Motor neuron (in vitro differentiated cells): ENCODE measurements around the gene UBE2J2. TPM values are rescaled to one million over a fixed set of nuclear protein-coding genes. Genes with fewer than 3 reads are reported as not detected.

ENCODE experiments used
- ATAC-seq, 8 experiments: fragments of 200-7000 bp; cut with Tn5 transposase; replicated peaks in 6 of 8; 2 replicates each; pipeline ENCODE4 v1.8.0; 2021; ENCODE audit warnings: mild to moderate bottlenecking in 8 of 8, moderate library complexity in 8 of 8
- H3K27ac ChIP-seq, 2 donors: fragments of 250-450 bp; sonication (Bioruptor Pico); 2 replicates each; pipeline ENCODE4 v1.9.0; 2021; ENCODE audit warnings: antibody characterized with exemption in 2 of 2, mild to moderate bottlenecking in 2 of 2, moderate library complexity in 1 of 2
- H3K4me1 ChIP-seq, 2 donors: fragments of 250-450 bp; sonication (Bioruptor Pico); replicated peaks in 1 of 2; 2 replicates each; pipeline ENCODE4 v1.6.1; 2021; ENCODE audit warnings: antibody characterized with exemption in 2 of 2, mild to moderate bottlenecking in 2 of 2, moderate library complexity in 1 of 2
- H3K4me3 ChIP-seq, 5 donors: fragments of 250-450 bp; sonication (Bioruptor Pico); 2 replicates each; pipeline ENCODE4 v1.9.0; 2021; ENCODE audit warnings: antibody characterized with exemption in 5 of 5, mild to moderate bottlenecking in 5 of 5, moderate library complexity in 4 of 5
- WGBS, 10 experiments: fragments of 450-650 bp; shearing (Covaris generic); methylation state at CpG; one replicate each; pipeline ENCODE4 v1.0.0; 2022; 5-methylcytosine and 5-hydroxymethylcytosine counted together
- in situ Hi-C, 9 experiments: fragments of 400-800 bp; cut with MboI; loops; one replicate each; pipeline ENCODE4 v1.15.0; 2021; ENCODE audit warnings: low sequenced_read_pairs in 9 of 9, low pct_unique_long_range_greater_than_20kb in 2 of 9; ENCODE audit not compliant: unreplicated experiment in 9 of 9
- total RNA-seq, 8 experiments: library from RNA; unstranded; fragments of 300-600 nt; gene quantifications; 2 replicates each; pipeline versions ENCODE4 v1.2.3 to v1.2.4, GENCODE V29; 2022

UBE2J2 gene
- total RNA-seq, 8 experiments from 2014 or later, result 34.4 to 62.7 (median 46.5) TPM

DNA sequence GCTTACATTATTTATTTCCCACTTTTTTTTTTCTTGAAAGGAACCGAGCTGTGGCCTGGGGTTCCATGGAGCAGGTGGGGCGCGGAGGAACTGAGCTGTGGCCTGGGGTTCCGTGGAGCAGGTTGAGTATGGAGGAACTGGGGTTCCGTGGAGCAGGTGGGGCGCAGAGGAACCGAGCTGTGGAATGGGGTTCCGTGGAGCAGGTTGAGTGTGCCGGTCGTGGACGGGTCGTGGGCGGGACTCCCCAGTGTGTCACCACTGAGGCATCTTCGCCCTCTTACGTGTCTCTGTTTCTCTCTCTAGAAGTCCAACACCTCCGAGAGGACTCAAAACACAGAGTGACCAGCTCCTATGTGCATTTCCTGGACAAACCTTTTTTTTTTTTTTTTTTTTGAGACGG, 5.4 kb upstream of the UBE2J2 start:
- WGBS, 10 experiments, result 69 to 95% (median 86%) methylated on average over 4 to 16 of the region's 17 CpGs; no CpG with 5 or more reads in 3 of the 10 experiments
- Histone ChIP-seq H3K4me3 (no peak overlapping the region), H3K4me1 (peaks cover 6 to 7% of the 10 kb centered on the region in 2 donors), H3K27ac (no peak overlapping the region)
- in situ Hi-C loops, result no loop called here
- ATAC-seq, result no peak

DNA sequence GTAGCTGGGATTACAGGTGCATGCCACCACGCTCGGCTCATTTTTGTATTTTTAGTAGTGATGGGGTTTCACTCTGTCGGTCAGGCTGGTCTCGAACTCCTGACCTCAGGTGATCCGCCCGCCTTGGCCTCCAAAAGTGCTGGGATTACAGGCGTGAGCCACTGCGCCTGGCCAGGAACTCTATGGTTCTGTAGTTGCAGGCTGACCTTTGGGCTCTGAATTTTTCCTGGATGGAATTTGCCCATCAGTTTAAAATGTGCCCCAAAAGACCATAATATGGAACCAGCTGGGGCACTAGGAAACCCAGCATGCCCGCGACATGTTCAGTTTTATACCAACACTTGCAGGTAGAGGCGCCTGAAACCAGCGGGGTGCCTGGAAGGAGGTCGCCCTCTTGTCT, 5.0 kb upstream of the UBE2J2 start:
- Histone ChIP-seq H3K27ac (no peak overlapping the region), H3K4me3 (no peak overlapping the region), H3K4me1 (peaks cover 6 to 7% of the 10 kb centered on the region in 2 donors)
- in situ Hi-C loops, result no loop called here
- 78 to 100% (median 90%) methylated on average over 1 to 12 of the region's 13 CpGs; no CpG with 5 or more reads in 2 of the 10 experiments for WGBS, 10 experiments
- ATAC-seq, result no peak

DNA sequence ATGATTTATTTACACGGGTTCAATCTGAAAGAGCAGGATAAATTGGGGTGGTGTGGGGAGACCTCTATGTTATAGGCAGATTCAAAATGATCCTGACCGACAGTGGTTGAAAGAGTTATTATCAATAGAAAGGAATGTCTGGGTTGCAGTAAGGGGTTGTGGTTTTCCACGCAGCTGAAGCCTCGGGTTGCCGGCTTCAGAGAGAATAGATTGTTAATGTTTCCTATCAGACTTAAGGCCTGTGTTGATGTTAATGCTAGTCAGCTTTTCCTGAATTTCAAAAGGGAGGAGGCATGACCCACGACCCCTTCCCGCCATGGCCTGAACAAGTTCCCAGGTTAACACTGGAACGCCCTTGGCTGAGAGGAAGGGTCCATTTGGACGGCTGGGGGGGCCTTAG, 2.2 kb upstream of the UBE2J2 start:
- no peak for ATAC-seq
- no peak overlapping the region for H3K4me3 ChIP-seq
- in situ Hi-C loops, result no loop called here
- H3K4me1 ChIP-seq, result peaks cover 25 to 26% of the 10 kb centered on the region in 2 donors
- H3K27ac ChIP-seq, result no peak overlapping the region
- WGBS, 10 experiments, result 75 to 100% (median 81%) methylated on average over 1 to 9 of the region's 9 CpGs; no CpG with 5 or more reads in 1 of the 10 experiments

DNA sequence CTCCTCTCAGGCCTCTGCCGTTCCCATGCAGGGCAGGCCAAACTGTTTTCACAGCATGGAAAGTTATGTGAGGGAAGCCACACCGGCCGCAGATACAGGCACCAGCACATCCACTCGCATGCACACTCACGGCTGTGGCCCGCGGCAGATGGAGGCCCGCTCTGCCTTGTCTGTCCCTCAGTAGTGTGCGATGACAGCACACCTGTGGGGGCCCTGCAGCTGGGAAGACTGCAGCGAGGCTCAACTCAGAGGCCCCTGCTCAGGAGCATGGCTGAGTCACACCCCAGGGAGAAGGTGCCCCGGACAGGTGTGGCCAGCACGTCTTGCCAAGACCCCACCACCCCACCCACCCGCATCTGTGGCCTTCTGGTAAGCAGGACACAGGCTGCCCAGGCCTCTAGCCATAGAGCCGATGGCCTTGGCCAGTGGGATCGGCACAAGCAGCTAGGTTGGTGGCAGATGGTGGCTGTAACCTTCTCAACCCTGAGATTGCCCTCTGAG, 1.3 kb upstream of the UBE2J2 start:
- in situ Hi-C loops, result loop anchor here in 3 of 9 experiments (25.0 kb wide), 2 partner anchors 113 to 263 kb away; partner anchors contain the start of genes AGRN (in 2 of the 3), HES4 (in 2 of the 3), ISG15 (in 2 of the 3) and TTLL10 (in 1 of the 3)
- H3K4me1 ChIP-seq, result peaks cover 26 to 27% of the 10 kb centered on the region in 2 donors
- H3K4me3 ChIP-seq, result peak overlapping the region in 2 of 5 donors; percentile 86 to 90
- no peak for ATAC-seq
- H3K27ac ChIP-seq, result no peak overlapping the region
- 67 to 100% (median 96%) methylated on average over 1 to 4 of the region's 15 CpGs; no CpG with 5 or more reads in 5 of the 10 experiments for WGBS, 10 experiments

DNA sequence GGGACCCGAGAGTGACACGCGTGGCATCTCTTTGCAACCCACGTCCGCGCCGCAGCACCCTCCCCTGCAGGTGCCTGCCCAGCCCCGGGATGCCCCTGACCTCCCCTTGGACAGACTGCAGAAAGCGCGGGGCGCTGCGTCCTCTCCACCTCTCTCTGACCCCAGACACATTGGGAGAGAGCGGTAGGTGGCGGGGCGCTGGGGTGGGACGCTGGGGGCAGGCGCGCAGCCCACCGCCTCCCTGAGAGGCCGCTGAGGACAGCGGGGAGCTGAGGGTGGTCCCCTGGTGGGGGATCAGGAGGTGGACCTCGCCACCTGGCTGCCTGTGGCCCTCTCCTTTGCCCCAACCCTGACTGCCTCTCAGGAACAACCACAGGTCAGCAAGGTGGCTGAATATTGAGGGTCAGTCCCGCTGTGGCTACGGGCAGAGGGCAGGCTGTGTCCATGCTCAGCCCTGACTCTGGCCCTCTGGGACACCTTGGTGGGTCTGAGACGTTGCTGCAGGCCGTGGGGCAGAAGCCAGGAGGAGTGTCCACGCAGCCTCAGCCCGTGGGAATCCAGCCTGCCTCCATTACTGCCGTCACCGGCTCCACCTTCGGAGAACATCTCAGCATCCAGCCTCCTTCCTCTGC, 761 bp upstream of the UBE2J2 start:
- H3K27ac ChIP-seq, result peak overlapping the region; percentile 53 to 95

DNA sequence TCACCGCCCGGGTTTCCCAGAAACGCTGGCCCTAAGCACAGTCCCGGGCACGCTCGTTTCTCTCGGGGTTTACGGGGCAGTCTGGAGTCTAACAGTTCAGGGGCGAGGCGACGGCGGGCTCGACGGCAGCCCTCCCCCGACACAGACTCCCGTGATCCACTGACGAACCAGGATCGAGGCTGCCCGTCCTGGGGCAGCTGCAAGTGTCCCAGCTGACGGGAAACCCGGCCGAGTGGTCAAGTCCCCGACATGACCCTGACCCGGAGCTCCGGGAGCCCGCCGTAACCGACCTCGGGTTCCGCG, 494 bp downstream of the UBE2J2 start:
- WGBS, 10 experiments, result 0% methylated on average over 8 to 11 of the region's 31 CpGs; no CpG with 5 or more reads in 8 of the 10 experiments
- in situ Hi-C loops, result loop anchor here in 3 of 9 experiments (25.0 kb wide), 2 partner anchors 111 to 261 kb away; partner anchors contain the start of genes AGRN (in 2 of the 3), HES4 (in 2 of the 3), ISG15 (in 2 of the 3) and TTLL10 (in 1 of the 3)

More for the DNA sequence above, 761 bp upstream of the UBE2J2 start:
- no peak for ATAC-seq
- peaks cover 26 to 27% of the 10 kb centered on the region in 2 donors for H3K4me1 ChIP-seq
- 40 to 79% (median 52%) methylated on average over 2 to 10 of the region's 31 CpGs; no CpG with 5 or more reads in 6 of the 10 experiments for WGBS, 10 experiments
- in situ Hi-C loops, result loop anchor here in 3 of 9 experiments (25.0 kb wide), 2 partner anchors 112 to 262 kb away; partner anchors contain the start of genes AGRN (in 2 of the 3), HES4 (in 2 of the 3), ISG15 (in 2 of the 3) and TTLL10 (in 1 of the 3)
- peak overlapping the region; percentile 86 to 98 (median 96) for H3K4me3 ChIP-seq

DNA sequence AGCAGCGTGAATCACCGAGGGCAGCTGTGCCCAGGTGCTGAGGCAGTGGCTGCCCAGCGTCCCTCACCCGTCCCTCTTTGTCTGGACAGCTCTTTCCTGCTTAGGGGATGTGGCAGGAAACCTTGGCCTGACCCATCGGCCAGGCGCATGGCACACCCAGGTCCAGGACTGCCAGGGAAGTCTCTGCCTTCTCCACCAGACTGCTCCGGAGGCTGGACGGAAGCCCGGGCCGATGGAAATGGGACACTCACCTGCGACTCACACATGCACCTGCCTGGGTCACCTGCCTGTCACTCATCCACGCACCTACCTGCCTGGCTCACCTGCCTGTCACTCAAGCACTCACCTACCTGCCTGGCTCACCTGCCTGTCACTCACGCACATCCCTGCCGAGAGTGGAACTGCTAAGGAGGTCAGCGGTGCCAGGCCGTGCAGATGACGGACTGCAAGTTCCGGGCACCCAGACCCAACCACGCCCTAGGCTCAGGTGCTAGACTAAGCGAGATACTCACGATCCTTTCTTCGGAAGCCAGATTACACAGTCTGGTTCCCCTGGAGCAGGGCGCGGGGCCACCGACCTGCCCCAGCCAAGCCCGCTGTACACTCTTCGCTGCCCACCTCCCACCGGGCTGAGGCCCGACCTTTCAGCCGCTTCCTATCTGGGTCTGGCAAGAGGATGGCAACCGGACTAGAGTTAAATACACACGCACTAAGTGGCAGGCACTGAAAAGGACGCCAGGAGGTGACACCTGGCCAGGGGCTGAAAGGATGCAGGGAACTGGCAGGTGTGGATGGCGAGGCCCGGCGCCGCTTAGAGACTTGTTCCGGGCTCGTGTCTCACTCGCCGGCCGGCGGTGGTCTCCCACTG, 1.1 kb downstream of the UBE2J2 start:
- ATAC-seq, result peak in 1 of 8 experiments; percentile 0
- WGBS, 10 experiments, result 19 to 82% (median 52%) methylated on average over 3 to 19 of the region's 43 CpGs; no CpG with 5 or more reads in 2 of the 10 experiments
- Histone ChIP-seq H3K27ac (peak overlapping the region; percentile 89 to 95), H3K4me3 (peak overlapping the region; percentile 86 to 98 (median 96)), H3K4me1 (peaks cover 26 to 27% of the 10 kb centered on the region in 2 donors)
- in situ Hi-C loops, result loop anchor here in 3 of 9 experiments (25.0 kb wide), 2 partner anchors 110 to 260 kb away; partner anchors contain the start of genes AGRN (in 2 of the 3), HES4 (in 2 of the 3), ISG15 (in 2 of the 3) and TTLL10 (in 1 of the 3)

More for the DNA sequence above, 494 bp downstream of the UBE2J2 start:
- peaks cover 26 to 27% of the 10 kb centered on the region in 2 donors for H3K4me1 ChIP-seq
- H3K27ac ChIP-seq, result peak overlapping the region; percentile 89 to 95
- peak in 3 of 8 experiments; percentile 1 to 2 (median 2) for ATAC-seq
- H3K4me3 ChIP-seq, result peak overlapping the region; percentile 86 to 98 (median 96)

DNA sequence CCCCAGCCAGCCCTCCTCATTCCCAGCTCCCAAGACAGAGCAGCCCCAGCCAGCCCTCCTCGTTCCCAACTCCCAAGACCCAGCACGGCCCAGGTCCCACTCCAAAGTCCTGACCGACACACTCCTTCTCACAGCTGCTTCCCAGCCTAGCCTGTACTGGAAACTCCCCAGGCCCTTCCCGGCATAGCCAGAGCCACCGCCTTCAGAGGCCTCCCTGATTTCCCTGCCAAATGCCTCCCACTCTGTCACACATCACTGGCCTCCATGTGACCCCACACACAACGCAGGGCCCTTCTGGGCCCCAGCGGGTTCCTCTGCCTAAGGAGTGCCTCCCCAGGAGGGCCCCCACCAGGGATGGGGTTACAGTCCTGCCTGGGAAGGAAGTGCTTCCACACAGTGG, 2.8 kb downstream of the UBE2J2 start:
- 0 to 100% (median 90%) methylated on average over 1 to 6 of the region's 7 CpGs; no CpG with 5 or more reads in 4 of the 10 experiments for WGBS, 10 experiments
- in situ Hi-C loops, result loop anchor here in 3 of 9 experiments (25.0 kb wide), 2 partner anchors 109 to 259 kb away; partner anchors contain the start of genes AGRN (in 2 of the 3), HES4 (in 2 of the 3), ISG15 (in 2 of the 3) and TTLL10 (in 1 of the 3)
- Histone ChIP-seq H3K4me3 (no peak overlapping the region), H3K4me1 (peaks cover 26 to 27% of the 10 kb centered on the region in 2 donors), H3K27ac (no peak overlapping the region)
- peak in 3 of 8 experiments; percentile 24 to 71 (median 70) for ATAC-seq

DNA sequence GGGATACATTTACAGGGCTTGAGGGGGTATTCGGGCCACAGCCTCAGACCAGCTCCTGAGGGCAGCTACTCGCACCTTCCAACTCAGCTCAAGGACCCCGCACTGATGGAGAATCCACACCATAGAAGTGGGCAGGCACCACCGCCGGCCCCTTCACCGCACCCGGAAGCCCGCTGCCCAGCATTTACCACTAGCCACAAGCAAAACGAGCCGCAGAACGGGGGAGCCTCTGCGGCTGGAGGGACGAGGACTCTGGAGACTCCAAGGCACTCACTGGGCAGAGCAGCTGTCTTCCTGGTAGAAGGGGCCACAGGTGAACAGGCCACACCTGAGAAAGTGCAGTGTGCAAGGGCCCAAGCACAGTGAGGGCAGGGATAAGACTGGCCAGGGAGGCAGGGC, 5.4 kb downstream of the UBE2J2 start:
- WGBS, 10 experiments, result 94 to 100% (median 98%) methylated on average over 5 to 13 of the region's 13 CpGs; no CpG with 5 or more reads in 5 of the 10 experiments
- H3K27ac ChIP-seq, result no peak overlapping the region
- H3K4me3 ChIP-seq, result no peak overlapping the region
- ATAC-seq, result no peak
- in situ Hi-C loops, result loop anchor here in 3 of 9 experiments (25.0 kb wide), 2 partner anchors 106 to 256 kb away; partner anchors contain the start of genes AGRN (in 2 of the 3), HES4 (in 2 of the 3), ISG15 (in 2 of the 3) and TTLL10 (in 1 of the 3)
- H3K4me1 ChIP-seq, result peaks cover 20% of the 10 kb centered on the region in 2 donors

DNA sequence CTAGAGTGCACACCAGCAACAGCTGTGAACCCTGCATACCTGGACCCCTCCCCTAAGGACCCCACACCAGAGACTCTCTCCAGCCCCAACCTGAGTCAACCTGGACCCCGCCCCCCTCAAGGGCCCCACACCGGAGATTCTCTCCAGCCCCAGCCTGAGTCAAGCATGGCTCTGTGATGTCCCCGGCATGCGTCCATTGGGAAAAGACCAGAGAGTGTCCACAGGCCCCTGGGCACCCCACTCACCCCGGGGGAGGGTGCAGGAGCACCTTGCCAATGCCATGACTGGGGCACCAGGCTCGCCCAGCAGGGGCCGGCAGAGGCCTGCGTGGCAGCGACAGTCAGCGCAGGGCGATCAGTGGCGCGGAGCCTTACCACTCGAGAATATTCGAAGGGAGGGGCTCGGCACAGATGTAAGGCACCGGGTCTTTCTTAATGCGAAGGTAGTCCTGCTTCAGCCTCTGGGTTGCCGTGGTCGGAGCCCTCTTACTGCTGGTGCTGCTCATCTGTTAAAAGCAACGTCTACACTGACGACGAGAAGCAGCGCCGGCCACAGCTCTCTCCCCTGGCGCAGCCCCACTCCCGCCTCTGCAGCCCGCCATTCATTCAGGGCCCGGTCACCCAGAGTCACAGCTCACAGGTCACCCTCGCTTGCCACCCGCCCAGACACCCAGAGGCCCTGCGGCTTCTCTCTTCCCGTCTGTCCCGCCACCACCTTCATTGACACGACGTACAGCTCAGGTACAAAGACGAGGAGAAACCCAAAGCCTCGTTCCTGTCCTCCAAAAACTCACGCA, 6.0 kb downstream of the UBE2J2 start:
- Histone ChIP-seq H3K27ac (no peak overlapping the region), H3K4me1 (peaks cover 19 to 20% of the 10 kb centered on the region in 2 donors), H3K4me3 (no peak overlapping the region)
- peak in 3 of 8 experiments; percentile 12 to 25 (median 23) for ATAC-seq
- in situ Hi-C loops, result loop anchor here in 3 of 9 experiments (25.0 kb wide), 2 partner anchors 105 to 255 kb away; partner anchors contain the start of genes AGRN (in 2 of the 3), HES4 (in 2 of the 3), ISG15 (in 2 of the 3) and TTLL10 (in 1 of the 3)
- WGBS, 10 experiments, result 94 to 100% (median 96%) methylated on average over 3 to 19 of the region's 39 CpGs; no CpG with 5 or more reads in 5 of the 10 experiments

DNA sequence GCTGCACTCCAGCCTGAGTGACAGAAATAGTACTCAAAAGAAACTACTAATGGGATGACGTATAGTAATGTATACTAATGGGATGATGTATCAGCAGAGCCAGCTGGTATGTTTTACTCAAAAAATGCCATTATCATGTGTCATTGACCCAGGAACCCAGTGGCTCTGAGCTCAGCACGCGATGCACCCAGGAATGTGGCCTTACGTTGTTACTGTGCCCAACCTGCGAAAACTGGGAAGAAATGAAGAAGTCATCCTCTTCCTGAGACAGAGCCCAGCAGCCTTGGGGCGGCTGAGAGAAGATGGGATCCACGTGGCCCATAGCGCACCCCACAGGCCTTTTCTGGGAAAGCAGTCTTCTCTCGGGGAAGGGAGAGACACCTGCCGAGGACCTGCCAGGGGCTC, 8.8 kb downstream of the UBE2J2 start:
- peak in 5 of 8 experiments; percentile 3 to 66 (median 54) for ATAC-seq
- WGBS, 10 experiments, result 20 to 100% (median 92%) methylated on average over 1 to 10 of the region's 10 CpGs
- in situ Hi-C loops, result loop anchor here in 3 of 9 experiments (25.0 kb wide), 2 partner anchors 103 to 253 kb away; partner anchors contain the start of genes AGRN (in 2 of the 3), HES4 (in 2 of the 3), ISG15 (in 2 of the 3) and TTLL10 (in 1 of the 3)

More for the DNA sequence above, 8.8 kb downstream of the UBE2J2 start:
- Histone ChIP-seq H3K27ac (no peak overlapping the region), H3K4me3 (no peak overlapping the region), H3K4me1 (no peaks in the 10 kb centered on the region)
